Activated CD8-positive, alpha-beta memory T cell treated with anti-CD3 and anti-CD28 coated beads, Interleukin-2, amount 50 U/mL, for 1 hour (primary cell): ENCODE results near the gene NHLH2.

Experiments
- DNase-seq: peaks from one replicate; pipeline ENCODE4 v3.0.0-alpha.2; 2020; ENCODE audit errors: extremely low read depth

The NHLH2 gene

GRCh38 chr1:115840605-115841460 is at the start of gene NHLH2:
Gene NHLH2 (minus strand): TSS chr1:115841126. CDS start chr1:115838372, 2,754 bp downstream.
- DNase-seq: no peak

- DNase-seq: no peak
Observed at GRCh38 chr1:115890580-115890979, 49.7 kb upstream of the NHLH2 start.

GRCh38 chr1:115888976-115889375 is 48.0 kb upstream of the NHLH2 start:
- no peak for DNase-seq

- no peak for DNase-seq
Observed at GRCh38 chr1:115882913-115883902, 42.3 kb upstream of the NHLH2 start.

- no peak for DNase-seq
Observed at GRCh38 chr1:115880981-115881672, 40.2 kb upstream of the NHLH2 start.

GRCh38 chr1:115879977-115880376 is 39.1 kb upstream of the NHLH2 start:
- DNase-seq: no peak

GRCh38 chr1:115877511-115877910 is 36.6 kb upstream of the NHLH2 start:
- DNase-seq: no peak

- no peak for DNase-seq
Observed at GRCh38 chr1:115874904-115875303, 34.0 kb upstream of the NHLH2 start.

GRCh38 chr1:115874497-115874896 is 33.6 kb upstream of the NHLH2 start:
- DNase-seq: no peak

GRCh38 chr1:115873184-115873583 is 32.3 kb upstream of the NHLH2 start:
- DNase-seq: no peak

- DNase-seq: no peak
Observed at GRCh38 chr1:115869064-115869463, 28.1 kb upstream of the NHLH2 start.

- no peak for DNase-seq
Observed at GRCh38 chr1:115867216-115867615, 26.3 kb upstream of the NHLH2 start.

GRCh38 chr1:115865704-115866380 is 24.9 kb upstream of the NHLH2 start:
- DNase-seq: no peak

- DNase-seq: no peak
Observed at GRCh38 chr1:115862403-115862802, 21.5 kb upstream of the NHLH2 start.

- no peak for DNase-seq
Observed at GRCh38 chr1:115854005-115854404, 13.1 kb upstream of the NHLH2 start.

- DNase-seq: no peak
Observed at GRCh38 chr1:115850937-115851336, 10.0 kb upstream of the NHLH2 start.

GRCh38 chr1:115847787-115848186 is 6.9 kb upstream of the NHLH2 start:
- DNase-seq: no peak

- no peak for DNase-seq
Observed at GRCh38 chr1:115842948-115843347, 2.0 kb upstream of the NHLH2 start.

GRCh38 chr1:115839679-115840237 is 1.2 kb downstream of the NHLH2 start:
- no peak for DNase-seq

GRCh38 chr1:115839029-115839678 is 1.8 kb downstream of the NHLH2 start:
- no peak for DNase-seq
